GM12892 (cell line): Measurements from ENCODE around the gene VSIG2.
A peak's percentile ranks its signal among the peaks of the same experiment; 100 is the strongest.

Experiments
- DNase-seq: peaks from one replicate; pipeline ENCODE4 v3.0.0; 2011; ENCODE audit not compliant: insufficient read length
- FAIRE-seq: peaks from 2 replicates; lab custom pipeline; 2011; peaks lifted over from hg19 to GRCh38; lab: Jason Lieb, UNC
- POLR2A ChIP-seq: IDR thresholded peaks from 2 replicates; pipeline ENCODE4 v1.6.1; 2011; ENCODE audit warnings: low read depth, low read length, control low read depth
- POLR2AphosphoS5 ChIP-seq: IDR thresholded peaks from 2 replicates; pipeline ENCODE4 v1.6.1; 2011; ENCODE audit warnings: low read depth, low read length, control low read depth
- TAF1 ChIP-seq: IDR thresholded peaks from 2 replicates; pipeline ENCODE4 v1.6.1; 2011; ENCODE audit warnings: low read depth, mild to moderate bottlenecking, control low read depth, low read length, borderline replicate concordance

The VSIG2 gene

GRCh38 chr11:124754710-124755109 is 2.7 kb upstream of the VSIG2 start:
- no peak for DNase-seq
- no peak for TF ChIP-seq TAF1
- no peak for TF ChIP-seq POLR2A
- TF ChIP-seq POLR2AphosphoS5 = no peak
- no peak for FAIRE-seq

GRCh38 chr11:124754309-124754708 is 2.3 kb upstream of the VSIG2 start:
- no peak for FAIRE-seq
- DNase-seq = no peak
- no peak for TF ChIP-seq TAF1
- TF ChIP-seq POLR2AphosphoS5 = no peak
- no peak for TF ChIP-seq POLR2A

- DNase-seq = no peak
- FAIRE-seq = no peak
These were observed 1.6 kb upstream of the VSIG2 start for GRCh38 chr11:124753624-124754023.

GRCh38 chr11:124753205-124753604 is 1.1 kb upstream of the VSIG2 start:
- TF ChIP-seq POLR2AphosphoS5 (no peak), POLR2A (no peak), TAF1 (no peak)
- no peak for FAIRE-seq
- DNase-seq = no peak

More at GRCh38 chr11:124753624-124754023, 1.6 kb upstream of the VSIG2 start:
- TF ChIP-seq POLR2A = no peak
- TF ChIP-seq TAF1 = no peak
- TF ChIP-seq POLR2AphosphoS5 = no peak

- DNase-seq (no peak), FAIRE-seq (no peak)
- TF ChIP-seq TAF1 (no peak), POLR2A (no peak), POLR2AphosphoS5 (no peak)
These were observed 532 bp upstream of the VSIG2 start for GRCh38 chr11:124752471-124753102.

- no peak for TF ChIP-seq TAF1
- TF ChIP-seq POLR2A = no peak
- no peak for TF ChIP-seq POLR2AphosphoS5
- FAIRE-seq (no peak), DNase-seq (no peak)
These were observed 689 bp downstream of the VSIG2 start for GRCh38 chr11:124751391-124751740.

GRCh38 chr11:124749912-124750311 is 2.1 kb downstream of the VSIG2 start:
- DNase-seq = no peak
- TF ChIP-seq POLR2A (no peak), POLR2AphosphoS5 (no peak), TAF1 (no peak)
- FAIRE-seq = no peak

- DNase-seq (no peak), FAIRE-seq (peak; percentile 74)
- TF ChIP-seq POLR2A (no peak), TAF1 (no peak), POLR2AphosphoS5 (no peak)
These were observed 3.3 kb downstream of the VSIG2 start for GRCh38 chr11:124748481-124749343.

GRCh38 chr11:124748100-124748418 is 4.0 kb downstream of the VSIG2 start:
- no peak for TF ChIP-seq POLR2AphosphoS5
- TF ChIP-seq TAF1 = no peak
- no peak for TF ChIP-seq POLR2A
- no peak for FAIRE-seq
- DNase-seq = no peak

GRCh38 chr11:124747406-124748099 is 4.5 kb downstream of the VSIG2 start:
- FAIRE-seq (no peak), DNase-seq (no peak)
- no peak for TF ChIP-seq POLR2AphosphoS5
- no peak for TF ChIP-seq TAF1
- no peak for TF ChIP-seq POLR2A

- FAIRE-seq = peak; percentile 96
- TF ChIP-seq TAF1 (no peak), POLR2AphosphoS5 (no peak), POLR2A (no peak)
- peak; percentile 94 for DNase-seq
These were observed 5.3 kb downstream of the VSIG2 start for GRCh38 chr11:124746621-124747243.

- DNase-seq (peak; percentile 50), FAIRE-seq (peak; percentile 38)
- TF ChIP-seq TAF1 (no peak), POLR2A (no peak), POLR2AphosphoS5 (no peak)
These were observed 6.0 kb downstream of the VSIG2 start for GRCh38 chr11:124745835-124746620.
